GM12891 (cell line): ENCODE results near the gene MNX1.

Source experiments
- PAX5 ChIP-seq: IDR thresholded peaks from 2 replicates; pipeline ENCODE4 v1.6.1; 2011; ENCODE audit warnings: low read length, moderate library complexity, mild to moderate bottlenecking; ENCODE audit not compliant: insufficient read depth, severe bottlenecking
- POLR2A ChIP-seq: IDR thresholded peaks from 2 replicates; pipeline ENCODE4 v1.6.1; 2011; ENCODE audit warnings: low read depth, low read length, control low read depth
- POLR2AphosphoS5 ChIP-seq: IDR thresholded peaks from 2 replicates; pipeline ENCODE4 v1.6.1; 2011; ENCODE audit warnings: low read depth, low read length, control low read depth
- POU2F2 ChIP-seq: IDR thresholded peaks from 2 replicates; pipeline ENCODE4 v1.6.1; 2011; ENCODE audit warnings: low read depth, mild to moderate bottlenecking, control low read depth, low read length, moderate library complexity
- SPI1 ChIP-seq: IDR thresholded peaks from 2 replicates; pipeline ENCODE4 v1.6.1; 2011; ENCODE audit warnings: low read depth, low read length, control low read depth
- TAF1 ChIP-seq: IDR thresholded peaks from 2 replicates; pipeline ENCODE4 v1.6.1; 2011; ENCODE audit warnings: low read depth, low read length, control low read depth

DNA sequence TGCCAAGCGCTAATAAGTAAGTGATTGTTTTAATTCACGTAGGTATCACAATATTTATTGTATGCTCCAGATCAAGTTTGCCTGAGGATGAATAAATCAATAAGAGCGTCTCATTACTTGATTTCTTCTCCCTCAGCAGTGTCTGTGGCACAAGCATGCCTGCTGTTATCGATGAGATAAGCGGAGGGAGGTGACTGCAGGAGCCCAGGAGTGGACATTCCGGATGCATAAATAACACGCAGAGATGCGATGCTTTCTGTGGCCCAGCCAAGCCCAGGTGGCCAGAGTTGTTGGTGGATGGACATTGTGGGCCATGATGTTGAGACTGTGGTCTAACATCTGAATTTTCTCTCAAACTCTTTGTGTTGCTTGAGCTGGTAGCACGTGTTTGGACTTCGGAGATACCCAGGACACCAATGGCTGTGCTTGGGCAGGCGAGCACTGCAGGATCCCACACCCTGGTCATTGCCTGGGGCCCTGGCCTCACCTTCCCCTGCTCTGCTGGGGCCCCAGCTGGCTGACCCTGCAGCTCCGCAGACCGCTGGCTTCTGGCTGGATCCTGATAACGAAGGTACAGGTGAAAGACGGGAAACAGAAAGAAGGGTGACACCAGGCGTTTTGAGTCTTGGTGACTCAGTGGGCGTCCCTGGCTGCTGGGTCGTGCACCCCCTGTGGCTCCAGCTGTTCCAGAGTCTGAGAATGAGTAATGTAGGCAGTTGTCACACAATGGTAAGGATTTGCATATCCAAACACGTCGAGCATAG is 31.2 kb upstream of the MNX1 start:
- TF ChIP-seq POLR2A (no peak), TAF1 (no peak), POLR2AphosphoS5 (no peak), SPI1 (no peak), POU2F2 (no peak), PAX5 (no peak)
